ENCODE results near the gene RERE. TPM values are rescaled to one million over a fixed set of nuclear protein-coding genes. Genes with fewer than 3 reads are reported as not detected.

Gene RERE
- total RNA-seq, 1 experiment from 2014 or later: 40.6 TPM

- H3K27me3 ChIP-seq (ENCODE audit: insufficient read depth, low read length): no peaks in the 10 kb centered on the region
- no peak overlapping the region for H3K9ac ChIP-seq (ENCODE audit: low read length)
- DNase-seq (ENCODE audit: low read depth, low spot score) (no peak), ATAC-seq (no peak)
- H3K4me1 ChIP-seq (ENCODE audit: control insufficient read depth in 1 of 2, insufficient read depth in 2 of 2, low read length in 2 of 2): peaks cover 0 to 3% of the 10 kb centered on the region in 2 experiments; a peak in 2 of 4 replicates
- no peak overlapping the region for H3K27ac ChIP-seq (ENCODE audit: low read depth, low read length)
- TF ChIP-seq ZBTB33 (IDR thresholded peaks at IDR 0.05; ENCODE audit: extremely low read depth, insufficient replicate concordance, low read length) (no peak), ZFX (IDR thresholded peaks at IDR 0.05) (no peak), ATF3 (IDR thresholded peaks at IDR 0.05) (no peak), JUND (IDR thresholded peaks at IDR 0.05) (no peak), FOSL1 (IDR thresholded peaks at IDR 0.05; ENCODE audit: low read depth) (no peak), EZH2phosphoT487 (IDR thresholded peaks at IDR 0.05; ENCODE audit: borderline replicate concordance) (no peak), CBX3 (IDR thresholded peaks at IDR 0.05; ENCODE audit: low read depth) (no peak), TCF7L2 (IDR thresholded peaks at IDR 0.05; ENCODE audit: borderline replicate concordance, extremely low read depth, insufficient read depth, insufficient read length) (no peak), RAD21 (IDR thresholded peaks at IDR 0.05; ENCODE audit: low read depth) (no peak)
- H3K9me2 ChIP-seq (ENCODE audit: insufficient read depth): no peaks in the 10 kb centered on the region
- H3K36me3 ChIP-seq (ENCODE audit: control insufficient read depth in 1 of 2, insufficient read depth in 2 of 2, low read length in 2 of 2): no peaks in the 10 kb centered on the region
- H3K4me3 ChIP-seq (replicated peaks in 1 of 2; ENCODE audit: low read depth in 1 of 2, low read length in 2 of 2): no peak overlapping the region
- CTCF ChIA-PET: no interaction called here
- BruUV-seq (replicated peaks): no TSS peak
- no peaks in the 10 kb centered on the region for H4K20me1 ChIP-seq (ENCODE audit: insufficient read depth)
- no peak overlapping the region for H3K4me2 ChIP-seq (ENCODE audit: low read length)
- H3K9me3 ChIP-seq (ENCODE audit: control insufficient read depth in 1 of 2, insufficient read depth in 1 of 2, low read depth in 1 of 2, low read length in 2 of 2): no peaks in the 10 kb centered on the region
- intact Hi-C loops (cut with micrococcal nuclease): no loop called here
- RAD21 ChIA-PET (ENCODE audit: low non-redundant PET in 1 of 2, low total read pairs in 2 of 2, uncharacterized antibody in 2 of 2, unreplicated experiment in 2 of 2): no interaction called here
- no peak overlapping the region for H2AFZ ChIP-seq (ENCODE audit: low read depth, low read length, poor library complexity, severe bottlenecking)
- POLR2A ChIA-PET: no interaction called here
- H3K79me2 ChIP-seq (ENCODE audit: insufficient read depth, low read length): no peaks in the 10 kb centered on the region
Observed at GRCh38 chr1:8512504-8512903, 304.9 kb downstream of the RERE start.
